T-helper 22 cell (primary cell): Measurements from ENCODE around the gene DDHD1.

Source experiments
- DNase-seq: peaks from one replicate; pipeline ENCODE4 v3.0.0-alpha.2; 2020; ENCODE audit warnings: low read depth

Gene DDHD1

GRCh38 chr14:52992236-52992870, 160.8 kb downstream of the DDHD1 start:
- no peak for DNase-seq

- DNase-seq = no peak
These were observed 165.0 kb downstream of the DDHD1 start for GRCh38 chr14:52988139-52988538.

DNA sequence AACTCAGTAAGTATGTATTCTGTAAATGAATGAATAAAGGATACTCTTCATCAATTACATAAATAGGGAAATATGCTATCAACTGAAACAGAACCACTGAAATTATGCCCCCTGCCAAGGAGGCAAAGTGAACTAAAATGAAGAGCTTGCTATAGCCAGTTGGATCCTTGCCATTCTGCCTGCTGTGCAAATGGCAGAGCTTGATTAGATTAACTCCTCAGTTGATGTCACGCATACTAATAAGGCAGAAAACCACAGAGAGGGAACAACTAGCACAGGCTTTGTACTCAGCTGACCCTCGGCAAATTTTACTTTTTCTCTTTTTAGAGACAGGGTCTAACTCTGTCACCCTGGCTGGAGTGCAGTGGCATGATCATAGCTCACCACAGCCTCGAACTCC, 165.6 kb downstream of the DDHD1 start:
- no peak for DNase-seq

- DNase-seq = no peak
These were observed 166.1 kb downstream of the DDHD1 start for GRCh38 chr14:52987042-52987441.
